D721Med (cell line): ENCODE data around the gene PAN3.
A peak's percentile ranks its signal among the peaks of the same experiment; 100 is the strongest.

Experiments
- DNase-seq: peaks from one replicate; pipeline ENCODE4 v3.0.0; 2011; ENCODE audit warnings: low spot score; ENCODE audit not compliant: insufficient read length
- FAIRE-seq: peaks from 2 replicates; lab custom pipeline; 2011; peaks lifted over from hg19 to GRCh38; lab: Jason Lieb, UNC
- TF ChIP-seq, protein P1 (sequence below): IDR thresholded peaks from 2 replicates; pipeline ENCODE4 v1.5.1; 2012; ENCODE audit warnings: mild to moderate bottlenecking, control low read depth; ENCODE audit not compliant: insufficient read depth; ENCODE audit errors: missing control alignments

The PAN3 gene

DNA sequence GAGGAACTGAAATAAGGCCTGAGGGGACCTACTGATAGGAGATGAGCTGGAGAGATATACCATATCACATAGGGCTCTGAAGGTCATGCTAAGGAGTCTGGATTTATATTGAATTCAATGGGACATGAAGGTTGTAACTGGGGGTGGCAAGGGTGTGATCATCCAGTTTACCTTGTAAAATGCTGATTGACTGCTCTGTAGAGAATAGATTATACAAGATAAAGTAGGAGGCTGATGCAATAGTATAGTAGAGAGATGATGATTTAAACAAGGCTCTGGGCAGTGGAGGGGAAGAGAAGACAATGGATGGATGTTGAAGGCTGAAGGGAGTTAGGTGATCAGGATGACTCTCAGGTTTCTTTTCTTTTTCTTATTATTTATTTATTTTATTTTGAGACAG, 18.0 kb upstream of the PAN3 start:
- FAIRE-seq, result no peak

DNA sequence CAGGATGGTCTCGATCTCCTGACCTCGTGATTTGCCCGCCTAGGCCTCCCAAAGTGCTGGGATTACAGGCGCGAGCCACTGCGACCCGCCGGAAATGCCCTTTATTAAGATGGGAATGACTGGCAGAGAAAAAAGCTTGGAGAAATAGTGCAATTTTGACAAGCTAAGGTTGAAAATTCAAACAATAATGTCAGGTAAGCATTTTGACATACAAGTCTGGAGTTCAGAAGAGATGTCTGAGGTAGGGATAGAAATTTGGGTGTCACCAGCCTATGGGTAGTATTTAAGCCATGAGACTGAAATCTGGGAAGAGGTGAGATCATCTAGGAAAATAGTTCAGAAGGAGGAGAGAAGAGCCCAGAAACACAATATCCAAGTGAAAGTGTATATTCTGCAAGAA, 17.1 kb upstream of the PAN3 start:
- FAIRE-seq (no peak), DNase-seq (no peak)
- TF ChIP-seq, protein P1, sequence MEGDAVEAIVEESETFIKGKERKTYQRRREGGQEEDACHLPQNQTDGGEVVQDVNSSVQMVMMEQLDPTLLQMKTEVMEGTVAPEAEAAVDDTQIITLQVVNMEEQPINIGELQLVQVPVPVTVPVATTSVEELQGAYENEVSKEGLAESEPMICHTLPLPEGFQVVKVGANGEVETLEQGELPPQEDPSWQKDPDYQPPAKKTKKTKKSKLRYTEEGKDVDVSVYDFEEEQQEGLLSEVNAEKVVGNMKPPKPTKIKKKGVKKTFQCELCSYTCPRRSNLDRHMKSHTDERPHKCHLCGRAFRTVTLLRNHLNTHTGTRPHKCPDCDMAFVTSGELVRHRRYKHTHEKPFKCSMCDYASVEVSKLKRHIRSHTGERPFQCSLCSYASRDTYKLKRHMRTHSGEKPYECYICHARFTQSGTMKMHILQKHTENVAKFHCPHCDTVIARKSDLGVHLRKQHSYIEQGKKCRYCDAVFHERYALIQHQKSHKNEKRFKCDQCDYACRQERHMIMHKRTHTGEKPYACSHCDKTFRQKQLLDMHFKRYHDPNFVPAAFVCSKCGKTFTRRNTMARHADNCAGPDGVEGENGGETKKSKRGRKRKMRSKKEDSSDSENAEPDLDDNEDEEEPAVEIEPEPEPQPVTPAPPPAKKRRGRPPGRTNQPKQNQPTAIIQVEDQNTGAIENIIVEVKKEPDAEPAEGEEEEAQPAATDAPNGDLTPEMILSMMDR, result no peak

More for the DNA sequence above, 18.0 kb upstream of the PAN3 start:
- no peak for DNase-seq
- TF ChIP-seq, protein P1, result no peak

DNA sequence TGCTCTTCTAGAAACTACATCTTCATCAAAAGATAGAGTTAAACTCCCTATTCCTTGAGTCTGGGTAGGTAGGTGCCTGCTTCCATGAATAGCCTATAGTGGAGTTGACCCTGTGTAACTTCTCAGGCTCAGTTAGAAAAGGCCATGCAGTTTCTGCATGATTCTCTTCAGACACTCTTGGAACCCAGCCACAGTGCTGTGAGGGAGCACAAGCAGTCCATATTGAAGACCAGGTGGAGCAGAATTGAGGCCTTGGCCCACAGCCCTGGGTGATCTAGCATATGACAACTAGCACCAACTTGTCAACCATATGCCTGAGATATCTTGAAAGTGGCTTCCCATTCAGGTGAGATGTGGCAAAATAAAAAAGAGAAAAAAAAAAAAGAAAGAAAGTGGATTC, 10.3 kb upstream of the PAN3 start:
- TF ChIP-seq, protein P1, result no peak
- no peak for FAIRE-seq
- DNase-seq, result no peak

DNA sequence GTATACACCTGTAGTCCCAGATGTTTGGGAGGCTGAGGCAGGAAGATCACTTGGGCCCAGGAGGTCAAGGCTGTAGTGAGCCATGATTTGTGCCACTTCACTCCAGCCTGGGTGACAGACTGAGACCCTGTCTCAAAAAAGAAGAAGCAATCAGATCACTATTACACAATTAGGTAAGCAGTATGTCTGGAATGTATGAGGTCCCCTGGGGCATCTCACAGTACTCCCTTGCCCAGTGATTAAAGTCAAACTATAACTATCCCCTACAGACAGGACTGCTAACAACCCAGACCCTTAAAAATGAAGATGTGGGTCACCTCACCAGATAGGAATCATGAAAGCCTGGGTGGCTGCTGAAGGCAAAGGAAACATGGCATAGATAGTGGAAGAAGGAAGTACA, 9.4 kb upstream of the PAN3 start:
- TF ChIP-seq, protein P1, result no peak
- no peak for FAIRE-seq

DNA sequence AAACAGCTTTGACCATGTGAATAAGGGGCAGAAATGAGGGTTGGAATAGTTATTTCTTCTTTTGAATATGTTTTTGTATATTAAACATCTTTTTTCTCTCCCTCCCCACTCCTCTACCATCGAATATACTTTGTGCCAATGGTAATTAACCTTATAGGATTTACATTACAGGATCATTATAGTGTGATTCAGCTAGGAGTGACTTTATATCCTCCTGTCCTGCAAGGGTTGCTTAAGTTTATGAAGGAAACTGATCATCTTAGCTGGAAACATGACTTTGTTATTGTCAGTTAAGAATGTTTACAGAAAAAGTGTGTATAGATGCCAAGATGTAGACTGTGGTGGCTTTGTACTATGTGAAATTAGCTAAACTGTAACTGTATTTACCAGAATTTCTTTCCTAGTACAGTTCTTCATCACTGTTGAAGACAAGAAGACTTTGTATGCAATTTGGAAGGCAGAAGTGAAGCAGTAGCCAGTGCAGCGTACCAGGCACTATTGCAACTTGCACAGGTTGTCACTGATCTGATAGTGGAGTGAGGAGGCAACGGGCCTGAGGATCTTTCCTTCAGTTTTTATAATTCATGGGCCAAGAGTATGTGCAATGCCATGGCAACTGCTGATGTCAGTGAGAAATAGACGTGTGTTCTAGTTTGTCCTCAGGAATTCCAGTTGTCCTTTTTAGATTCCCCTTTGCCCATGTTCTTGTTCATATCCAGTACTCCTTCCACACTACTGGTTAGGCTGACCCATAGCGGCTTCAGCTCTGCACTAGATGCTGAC, 8.2 kb upstream of the PAN3 start:
- FAIRE-seq (no peak), DNase-seq (no peak)
- TF ChIP-seq, protein P1, result no peak

More for the DNA sequence above, 9.4 kb upstream of the PAN3 start:
- DNase-seq, result no peak

DNA sequence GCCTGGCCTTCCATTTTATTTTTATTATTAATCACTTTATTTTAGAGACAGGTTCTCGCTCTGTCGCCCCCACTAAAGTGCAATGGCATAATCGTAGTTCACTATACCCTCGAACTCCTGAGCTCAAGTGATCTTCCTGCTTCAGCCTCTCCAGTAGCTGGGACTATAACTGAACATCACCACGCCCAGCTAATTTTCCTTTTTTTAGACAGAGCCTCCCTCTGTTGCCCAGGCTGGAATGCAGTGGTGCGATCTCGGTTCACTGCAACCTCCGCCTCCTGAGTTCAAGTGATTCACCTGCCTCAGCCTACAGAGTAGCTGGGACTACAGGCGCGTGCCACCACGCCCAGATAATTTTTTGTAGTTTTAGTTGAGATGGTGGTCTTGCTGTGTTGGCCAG, 6.7 kb upstream of the PAN3 start:
- DNase-seq (no peak), FAIRE-seq (no peak)
- TF ChIP-seq, protein P1, result no peak

DNA sequence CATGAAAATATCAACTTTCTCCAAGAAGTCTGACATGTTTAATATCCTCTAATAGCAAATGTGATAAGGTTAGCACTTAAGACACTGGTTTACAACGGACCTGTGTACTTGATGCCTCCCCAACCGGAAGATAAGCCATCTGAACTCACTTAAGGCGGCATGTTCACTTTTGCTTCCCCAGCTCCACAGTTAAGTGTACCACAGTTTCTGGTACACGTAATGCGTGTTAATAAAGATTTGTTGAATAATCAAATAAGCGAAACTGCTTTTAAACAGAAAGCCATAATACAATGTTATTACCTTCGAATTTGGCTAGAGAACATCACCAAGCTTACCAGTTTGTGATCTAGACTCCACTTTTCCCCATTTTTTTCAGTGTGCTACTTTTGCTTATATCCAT, 1.4 kb upstream of the PAN3 start:
- DNase-seq (no peak), FAIRE-seq (peak; percentile 35)
- TF ChIP-seq, protein P1, result no peak
